Prostate gland (tissue), 2 donors: ENCODE data around the gene EPX. TPM values are rescaled to one million over a fixed set of nuclear protein-coding genes. Genes with fewer than 3 reads are reported as not detected.

Source experiments
- DNase-seq: peaks from one replicate; pipeline ENCODE4 v3.0.0-alpha.2; 2019; ENCODE audit warnings: low spot score
- H3K27ac ChIP-seq, 2 donors: fragments of 200-600 bp; sonication (generic); 2 replicates each; pipeline ENCODE4 v1.5.1; 2017 to 2019
- H3K27me3 ChIP-seq: fragments of 200-600 bp; sonication (generic); replicated peaks from 2 replicates; pipeline ENCODE4 v1.5.1; 2019; ENCODE audit not compliant: insufficient read depth
- H3K36me3 ChIP-seq, 2 donors: fragments of 200-600 bp; sonication (generic); 1 replicate in 1 of 2; 2 replicates in 1 of 2; pipeline versions ENCODE4 v1.5.1 to v1.8.1; 2017 to 2019
- H3K4me1 ChIP-seq: fragments of 200-600 bp; sonication (generic); replicated peaks from 2 replicates; pipeline ENCODE4 v1.5.1; 2019
- H3K4me3 ChIP-seq, 2 donors: fragments of 200-600 bp; sonication (generic); 2 replicates each; pipeline ENCODE4 v1.5.1; 2017 to 2019
- H3K9me3 ChIP-seq: fragments of 200-600 bp; sonication (generic); 2 replicates; pipeline ENCODE4 v1.5.1; 2017
- POLR2A ChIP-seq: fragments of 450-650 bp; IDR thresholded peaks from one replicate; pipeline ENCODE4 v1.6.1; 2016; ENCODE audit warnings: antibody characterized with exemption, mild to moderate bottlenecking
- POLR2AphosphoS5 ChIP-seq: sonication (generic); formaldehyde crosslinking; IDR thresholded peaks from one replicate; pipeline ENCODE4 v1.6.1; 2017; ENCODE audit warnings: antibody characterized with exemption
- WGBS: methylation state at CpG from one replicate; pipeline ENCODE4 v1.1.5; 2018; 5-methylcytosine and 5-hydroxymethylcytosine counted together
- intact Hi-C: fragments of 100-400 bp; cut with DNase I; formaldehyde crosslinking; loops from one replicate; pipeline ENCODE4 v1.14.2; 2022
- total RNA-seq, 2 donors: library from RNA; depleted of rRNA; stranded (reverse); fragments of >200 nt; gene quantifications; one replicate each; pipeline ENCODE4 v1.1.0, GENCODE V29; 2016
- TF ChIP-seq, protein P1 (sequence below), 4 experiments: fragments of 200-600 bp in 2 of 4; fragments of 450-650 bp in 2 of 4; sonication (generic) in 2 of 4; IDR thresholded peaks; 1 replicate in 3 of 4; 2 replicates in 1 of 4; pipeline ENCODE4 v1.5.1; 2016 to 2019; ENCODE audit warnings: antibody characterized with exemption in 4 of 4, mild to moderate bottlenecking in 2 of 4, moderate library complexity in 2 of 4

EPX gene
- total RNA-seq, 2 donors from 2014 or later, result not detected

DNA sequence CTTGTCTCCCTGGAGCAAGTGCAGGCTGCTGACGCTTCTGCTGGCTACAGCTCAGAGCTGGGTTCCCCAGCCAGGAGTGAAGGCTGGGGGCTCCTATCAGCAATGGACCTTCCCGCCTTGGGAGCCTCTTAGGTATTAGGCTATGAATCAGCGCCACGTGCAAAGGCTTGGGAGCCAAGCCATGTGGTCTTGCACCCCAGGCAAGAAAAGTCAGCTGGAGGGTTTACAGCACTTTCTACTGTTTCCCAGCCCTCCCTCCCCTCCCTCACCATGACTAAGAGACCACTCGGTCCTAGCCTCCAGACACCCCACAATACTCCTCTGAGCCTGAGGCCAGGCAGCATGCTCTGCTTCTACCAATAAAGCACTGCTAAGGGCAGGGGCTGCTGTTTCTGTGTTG lies 12.3 kb downstream of the EPX start:
- Histone ChIP-seq H3K4me1 (no peaks in the 10 kb centered on the region), H3K27ac (no peak overlapping the region), H3K4me3 (no peak overlapping the region), H3K9me3 (no peaks in the 10 kb centered on the region), H3K27me3 (no peaks in the 10 kb centered on the region), H3K36me3 (no peaks in the 10 kb centered on the region)
- no peak for DNase-seq
- intact Hi-C loops, result no loop called here
- 91% methylated on average over 5 of the region's 5 CpGs for WGBS
- TF ChIP-seq POLR2A, result no peak

DNA sequence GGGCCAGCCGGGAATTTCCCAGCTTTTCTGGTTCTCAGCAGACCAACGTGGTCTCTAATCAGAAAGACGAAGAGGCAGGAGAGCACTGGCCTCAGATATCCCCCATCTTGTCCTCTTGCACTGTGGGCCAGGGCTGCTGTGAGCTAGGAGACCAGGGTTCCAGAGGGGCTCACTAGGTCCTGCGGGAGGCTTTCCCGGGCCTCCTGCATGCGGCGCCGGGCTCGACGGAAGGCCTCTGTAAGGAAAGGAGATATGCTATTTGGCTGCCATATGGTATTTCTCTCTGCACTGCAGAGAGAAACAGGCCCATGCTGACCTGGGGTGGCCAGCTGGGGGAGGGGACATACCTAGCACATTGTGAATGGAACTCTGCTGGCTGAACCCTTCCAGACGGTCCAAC lies 13.4 kb downstream of the EPX start:
- no peak overlapping the region for H3K27ac ChIP-seq
- H3K4me3 ChIP-seq, result no peak overlapping the region
- no peaks in the 10 kb centered on the region for H3K27me3 ChIP-seq
- WGBS, result 95% methylated on average over 11 of the region's 11 CpGs
- H3K4me1 ChIP-seq, result no peaks in the 10 kb centered on the region
- intact Hi-C loops, result no loop called here
- no peaks in the 10 kb centered on the region for H3K9me3 ChIP-seq
- no peak for DNase-seq
- TF ChIP-seq, protein P1, sequence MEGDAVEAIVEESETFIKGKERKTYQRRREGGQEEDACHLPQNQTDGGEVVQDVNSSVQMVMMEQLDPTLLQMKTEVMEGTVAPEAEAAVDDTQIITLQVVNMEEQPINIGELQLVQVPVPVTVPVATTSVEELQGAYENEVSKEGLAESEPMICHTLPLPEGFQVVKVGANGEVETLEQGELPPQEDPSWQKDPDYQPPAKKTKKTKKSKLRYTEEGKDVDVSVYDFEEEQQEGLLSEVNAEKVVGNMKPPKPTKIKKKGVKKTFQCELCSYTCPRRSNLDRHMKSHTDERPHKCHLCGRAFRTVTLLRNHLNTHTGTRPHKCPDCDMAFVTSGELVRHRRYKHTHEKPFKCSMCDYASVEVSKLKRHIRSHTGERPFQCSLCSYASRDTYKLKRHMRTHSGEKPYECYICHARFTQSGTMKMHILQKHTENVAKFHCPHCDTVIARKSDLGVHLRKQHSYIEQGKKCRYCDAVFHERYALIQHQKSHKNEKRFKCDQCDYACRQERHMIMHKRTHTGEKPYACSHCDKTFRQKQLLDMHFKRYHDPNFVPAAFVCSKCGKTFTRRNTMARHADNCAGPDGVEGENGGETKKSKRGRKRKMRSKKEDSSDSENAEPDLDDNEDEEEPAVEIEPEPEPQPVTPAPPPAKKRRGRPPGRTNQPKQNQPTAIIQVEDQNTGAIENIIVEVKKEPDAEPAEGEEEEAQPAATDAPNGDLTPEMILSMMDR (IDR thresholded peaks at IDR 0.05), result no peak
- TF ChIP-seq POLR2A (no peak), POLR2AphosphoS5 (no peak)
- no peaks in the 10 kb centered on the region for H3K36me3 ChIP-seq

DNA sequence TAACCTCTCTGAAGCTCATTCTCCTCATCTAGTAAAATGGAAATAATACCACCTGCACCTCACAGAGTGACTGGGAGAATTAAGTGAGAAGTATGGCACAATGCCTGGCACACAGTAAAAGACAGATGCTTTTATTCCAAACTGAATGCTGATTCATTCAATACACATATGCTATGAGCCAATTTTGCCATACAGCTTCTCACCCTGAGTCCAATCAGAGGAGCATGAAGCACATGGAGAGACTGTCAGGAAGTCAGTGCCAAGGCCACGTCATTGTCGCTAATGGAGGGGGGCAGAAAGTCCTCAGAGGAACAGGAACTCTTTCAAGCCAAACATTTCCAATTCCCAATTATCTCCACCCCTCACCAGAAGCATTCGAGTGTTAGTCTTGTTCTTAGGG lies 14.9 kb downstream of the EPX start:
- DNase-seq, result no peak
- H3K36me3 ChIP-seq, result no peaks in the 10 kb centered on the region
- H3K27me3 ChIP-seq, result no peaks in the 10 kb centered on the region
- TF ChIP-seq, protein P1 (IDR thresholded peaks at IDR 0.05), result no peak
- TF ChIP-seq POLR2A (no peak), POLR2AphosphoS5 (no peak)
- no peaks in the 10 kb centered on the region for H3K4me1 ChIP-seq
- H3K9me3 ChIP-seq, result no peaks in the 10 kb centered on the region
- intact Hi-C loops, result no loop called here
- H3K4me3 ChIP-seq, result no peak overlapping the region
- H3K27ac ChIP-seq, result no peak overlapping the region
- WGBS, result 92% methylated on average over 3 of the region's 3 CpGs

DNA sequence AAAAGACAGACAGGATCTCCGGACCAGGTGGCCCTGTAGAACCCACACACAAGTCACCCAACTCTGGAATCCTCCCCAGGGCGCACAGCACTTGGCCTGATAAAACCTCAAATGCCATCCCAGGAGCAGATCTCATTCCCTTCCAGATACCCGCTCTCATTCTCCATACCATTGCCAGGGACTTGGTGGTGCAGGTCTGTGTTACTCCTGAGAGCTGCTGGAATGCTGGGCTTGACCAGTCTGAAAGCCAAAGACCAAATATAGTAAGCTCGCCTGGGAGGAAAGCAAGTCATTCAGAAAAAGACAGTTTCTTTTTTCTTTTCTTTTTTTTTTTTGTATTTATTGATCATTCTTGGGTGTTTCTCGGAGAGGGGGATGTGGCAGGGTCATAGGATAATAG lies 15.8 kb downstream of the EPX start:
- Histone ChIP-seq H3K4me1 (no peaks in the 10 kb centered on the region), H3K4me3 (no peak overlapping the region), H3K27me3 (no peaks in the 10 kb centered on the region), H3K9me3 (no peaks in the 10 kb centered on the region), H3K27ac (no peak overlapping the region), H3K36me3 (no peaks in the 10 kb centered on the region)
- 93% methylated on average over 5 of the region's 5 CpGs for WGBS
- no peak for DNase-seq
- intact Hi-C loops, result no loop called here
- TF ChIP-seq POLR2AphosphoS5 (no peak), POLR2A (no peak)
- TF ChIP-seq, protein P1 (IDR thresholded peaks at IDR 0.05), result no peak

DNA sequence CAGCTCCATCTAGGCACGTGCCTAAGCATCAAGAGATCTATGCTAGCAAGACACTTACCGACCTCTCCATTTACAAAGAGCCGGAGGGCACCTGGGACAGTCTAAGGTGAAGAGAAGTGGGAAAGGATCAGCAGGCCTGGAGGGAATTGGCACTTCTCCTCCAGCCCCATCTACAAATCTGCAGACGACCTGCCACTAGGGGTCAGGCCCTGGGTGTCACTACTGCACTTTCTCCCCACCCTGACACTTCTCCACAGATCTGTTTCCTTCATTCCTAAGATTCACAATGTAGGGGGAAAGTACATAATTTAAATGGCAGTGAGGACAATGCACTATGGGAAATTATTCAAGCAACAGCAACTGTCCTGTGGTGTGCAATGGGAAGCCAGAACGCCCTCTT lies 18.4 kb downstream of the EPX start:
- Histone ChIP-seq H3K27me3 (no peaks in the 10 kb centered on the region), H3K27ac (no peak overlapping the region), H3K4me3 (no peak overlapping the region), H3K36me3 (no peaks in the 10 kb centered on the region), H3K9me3 (no peaks in the 10 kb centered on the region), H3K4me1 (no peaks in the 10 kb centered on the region)
- no peak for TF ChIP-seq POLR2A
- TF ChIP-seq, protein P1 (IDR thresholded peaks at IDR 0.05), result no peak
- TF ChIP-seq POLR2AphosphoS5, result no peak
- DNase-seq, result no peak
- WGBS, result 79% methylated on average over 5 of the region's 5 CpGs
- intact Hi-C loops, result no loop called here

DNA sequence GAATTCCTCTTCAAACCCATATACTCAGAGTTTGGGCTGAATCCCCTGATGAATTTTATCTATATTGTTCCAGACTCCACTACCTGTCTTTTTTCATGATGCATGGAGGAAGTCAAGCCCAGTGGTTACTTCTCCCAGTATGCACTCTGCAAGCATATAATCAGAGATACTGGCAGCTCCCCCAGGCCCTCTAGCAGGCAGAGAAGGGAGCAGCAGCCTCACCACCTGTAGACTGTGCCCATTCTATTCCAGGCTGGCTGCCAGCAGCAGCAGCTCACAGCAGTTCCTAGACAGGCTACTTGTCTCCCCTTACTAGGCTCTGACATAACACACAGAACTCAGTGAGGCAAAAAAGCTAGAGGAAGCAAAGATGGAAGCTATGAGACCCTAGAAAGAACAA lies 23.2 kb downstream of the EPX start:
- H3K27me3 ChIP-seq, result no peaks in the 10 kb centered on the region
- no peak overlapping the region for H3K27ac ChIP-seq
- no peak overlapping the region for H3K4me3 ChIP-seq
- intact Hi-C loops, result no loop called here
- no peak for TF ChIP-seq POLR2A
- no peak for TF ChIP-seq POLR2AphosphoS5
- TF ChIP-seq, protein P1 (IDR thresholded peaks at IDR 0.05), result no peak
- no peak for DNase-seq
- H3K36me3 ChIP-seq, result no peaks in the 10 kb centered on the region
- no peaks in the 10 kb centered on the region for H3K4me1 ChIP-seq
- H3K9me3 ChIP-seq, result no peaks in the 10 kb centered on the region
